Globus pallidus (tissue), 1 donor: ENCODE results near the gene TNFRSF1A.

Experiments
- DNase-seq: peaks from one replicate; pipeline ENCODE4 v3.0.0-alpha.2; 2015; ENCODE audit warnings: low spot score

The TNFRSF1A gene

DNA sequence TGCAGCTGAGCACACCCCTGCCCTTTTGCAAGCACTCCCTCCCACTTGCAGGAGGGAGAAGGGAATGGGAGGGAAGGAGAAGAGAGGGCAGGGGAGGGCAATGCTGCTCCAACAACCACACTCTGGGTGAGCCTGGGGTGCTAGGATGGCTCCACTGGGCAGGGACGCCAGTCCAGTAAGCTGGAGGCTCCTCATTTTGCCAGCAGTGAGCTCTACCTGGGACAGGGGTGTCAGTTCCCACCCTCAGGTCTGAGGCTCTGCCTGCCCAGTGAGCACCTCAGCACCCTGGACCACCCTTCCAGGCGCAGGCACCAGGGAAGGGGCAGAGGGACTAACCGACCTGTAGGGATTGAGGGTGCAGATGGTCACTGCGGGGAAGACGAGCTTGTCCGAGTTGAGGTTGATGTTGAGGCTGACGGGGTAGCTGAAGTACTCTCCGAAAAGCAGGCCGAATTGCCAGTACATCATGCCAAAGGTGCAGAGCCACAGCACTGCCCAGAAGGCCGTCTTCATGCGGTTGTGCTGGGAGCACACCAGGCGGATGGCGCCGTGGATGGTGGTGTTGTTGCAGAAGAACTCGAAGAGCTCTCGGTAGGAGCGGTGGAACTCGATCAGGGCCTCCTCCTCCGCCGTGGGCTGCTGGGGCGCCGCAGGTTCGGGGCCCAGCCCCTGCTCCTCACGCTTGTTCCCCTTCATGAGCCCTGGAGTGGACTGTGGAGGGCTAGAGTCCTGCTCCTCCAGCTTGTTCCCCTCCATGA is 32.3 kb upstream of the TNFRSF1A start:
- DNase-seq: no peak

DNA sequence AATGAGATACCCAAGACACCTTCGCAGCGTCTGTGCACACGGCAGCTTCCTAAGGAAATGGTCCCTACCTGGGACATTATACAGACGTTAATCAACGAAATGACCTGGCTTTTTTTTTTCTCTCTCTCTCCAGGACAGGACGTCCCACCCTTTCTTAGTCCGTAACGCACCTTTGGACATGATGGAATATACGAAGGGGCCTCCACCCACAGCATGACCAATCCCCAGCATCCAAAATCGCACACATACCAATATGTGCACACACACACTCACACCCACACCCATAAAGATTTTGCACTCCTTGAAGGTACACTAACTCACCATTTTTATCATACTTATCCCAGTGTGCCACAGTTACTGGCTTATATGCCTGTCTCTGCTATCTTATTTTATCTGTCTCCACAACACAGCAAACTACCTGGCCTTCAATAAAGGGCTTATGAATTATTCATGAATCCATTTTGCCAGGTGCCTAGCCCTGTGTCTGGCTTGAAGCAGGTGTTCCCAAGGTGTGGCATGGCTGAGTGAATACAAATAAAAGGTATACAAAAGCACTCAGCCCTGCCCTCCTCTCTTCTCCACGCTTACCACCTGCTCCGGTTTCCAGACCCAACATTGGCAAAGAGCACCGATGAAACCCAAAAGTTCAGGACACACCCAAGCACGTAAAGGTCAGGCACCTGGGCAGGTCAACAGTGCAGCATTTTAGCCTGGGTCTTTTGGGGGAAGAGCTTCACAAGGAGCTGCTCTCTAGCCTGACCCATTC is 31.3 kb upstream of the TNFRSF1A start:
- DNase-seq: no peak

DNA sequence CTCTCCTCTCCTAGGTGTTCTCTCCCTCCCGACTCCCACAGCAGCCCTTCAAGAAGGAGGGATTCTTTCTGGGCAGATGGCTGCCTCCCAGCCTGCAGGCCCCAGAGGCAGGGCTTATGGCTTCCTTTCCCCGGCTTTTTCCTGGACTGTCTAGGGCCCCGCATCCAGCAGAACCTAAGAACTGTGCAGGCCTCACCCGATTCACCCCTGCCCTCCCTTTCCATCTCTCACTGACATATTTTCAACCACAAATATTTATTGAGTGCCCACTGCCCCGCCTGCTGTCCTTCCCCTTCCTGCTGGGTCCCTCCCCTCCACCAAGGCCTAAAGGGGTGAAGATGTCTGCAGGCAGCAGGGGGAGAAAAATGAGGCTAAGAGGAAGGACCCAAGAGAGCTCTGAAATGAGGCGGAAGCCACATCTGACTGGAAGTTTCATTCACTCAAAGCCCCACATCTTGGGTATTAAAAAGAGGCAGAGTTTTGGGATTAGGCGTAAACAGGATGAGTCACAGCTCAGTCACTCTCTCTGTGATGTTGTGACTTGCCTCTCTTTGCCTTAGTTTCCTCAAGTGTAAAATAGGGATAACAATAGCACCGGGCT is 30.6 kb upstream of the TNFRSF1A start:
- no peak for DNase-seq

DNA sequence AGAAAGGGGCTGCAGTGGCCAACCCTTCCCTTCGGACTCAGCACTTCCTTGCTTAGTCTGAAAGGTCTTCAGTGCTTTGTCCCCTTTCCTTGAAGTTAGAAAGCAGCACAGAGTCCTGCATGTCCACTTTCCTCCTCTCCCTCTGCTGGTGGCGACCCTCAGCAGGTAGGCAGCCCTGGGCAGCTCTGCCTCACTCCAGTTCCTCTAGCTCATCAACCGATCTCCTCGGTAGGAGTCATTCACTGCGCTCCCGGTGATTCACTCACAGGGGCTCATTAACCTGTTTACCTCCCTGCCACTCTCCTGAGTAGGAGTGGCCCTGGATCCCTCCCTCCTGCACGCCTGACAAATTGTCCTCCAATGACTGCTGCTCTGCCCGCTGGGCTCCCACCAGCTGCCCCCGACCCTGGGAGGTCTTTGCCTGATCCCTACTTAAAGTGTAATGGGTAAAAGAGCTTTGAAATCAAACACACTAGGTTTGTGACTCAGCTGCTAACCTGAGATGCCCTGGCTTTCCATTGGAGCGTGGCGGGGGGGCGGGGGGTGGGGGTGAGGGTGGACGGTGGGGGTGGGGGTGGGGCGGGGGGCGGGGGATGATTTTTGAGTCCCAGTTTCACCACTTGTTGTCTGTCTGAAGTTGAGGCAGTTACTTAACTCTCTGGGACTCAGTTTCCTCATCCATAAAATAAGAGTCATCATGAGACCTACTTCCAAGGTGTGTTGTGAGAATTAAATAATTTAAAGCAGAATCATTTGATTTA is 29.3 kb upstream of the TNFRSF1A start:
- DNase-seq: no peak

DNA sequence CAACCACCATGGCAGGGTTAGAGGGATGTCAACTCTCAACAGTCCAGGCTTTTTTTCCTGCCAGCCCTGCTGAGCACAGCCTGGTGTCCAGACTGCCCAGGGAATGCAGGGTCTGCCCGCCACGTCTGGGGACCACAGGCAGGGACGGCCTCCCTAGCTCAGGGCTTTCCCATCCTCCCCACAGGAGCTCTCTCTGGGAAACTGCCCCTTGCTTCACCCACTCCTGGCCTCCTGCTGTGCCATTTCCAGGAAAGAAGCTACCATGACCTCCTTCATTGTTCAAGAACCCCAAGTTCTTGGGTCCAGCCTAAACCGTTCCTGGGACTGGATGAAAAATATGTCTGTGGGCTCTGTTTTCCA is 28.7 kb upstream of the TNFRSF1A start:
- DNase-seq: no peak

DNA sequence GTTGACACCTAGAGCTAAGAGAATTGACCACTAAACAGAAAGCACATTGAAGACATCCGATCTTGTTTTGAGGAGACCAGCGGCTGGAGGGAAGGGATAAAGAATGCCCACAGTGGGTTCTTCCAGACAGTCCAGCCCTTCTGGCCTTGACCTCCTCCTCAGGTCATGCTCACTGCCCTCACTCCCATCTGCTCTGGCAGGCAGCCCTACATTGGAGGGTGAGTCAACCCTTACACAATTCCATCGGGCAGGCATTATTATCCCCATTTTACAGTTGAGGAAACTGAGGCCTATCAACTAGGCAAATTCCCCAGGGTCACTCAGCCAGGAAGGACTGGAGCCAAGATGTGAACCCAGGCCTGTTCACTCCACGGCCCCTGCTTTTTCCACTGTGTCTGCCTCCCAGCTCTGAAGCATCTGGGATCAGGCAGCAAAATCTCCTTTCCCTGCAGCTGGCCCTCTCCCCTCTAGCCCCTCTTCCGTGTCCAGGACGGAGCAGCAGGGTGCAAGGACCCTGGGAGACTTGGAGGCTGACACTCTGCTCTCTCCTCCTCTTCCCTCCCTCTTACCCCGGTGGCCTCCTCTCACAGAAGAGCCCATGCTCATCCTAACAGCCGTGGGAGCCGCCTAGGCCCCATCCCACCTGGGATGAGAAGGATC is 28.2 kb upstream of the TNFRSF1A start:
- DNase-seq: no peak

DNA sequence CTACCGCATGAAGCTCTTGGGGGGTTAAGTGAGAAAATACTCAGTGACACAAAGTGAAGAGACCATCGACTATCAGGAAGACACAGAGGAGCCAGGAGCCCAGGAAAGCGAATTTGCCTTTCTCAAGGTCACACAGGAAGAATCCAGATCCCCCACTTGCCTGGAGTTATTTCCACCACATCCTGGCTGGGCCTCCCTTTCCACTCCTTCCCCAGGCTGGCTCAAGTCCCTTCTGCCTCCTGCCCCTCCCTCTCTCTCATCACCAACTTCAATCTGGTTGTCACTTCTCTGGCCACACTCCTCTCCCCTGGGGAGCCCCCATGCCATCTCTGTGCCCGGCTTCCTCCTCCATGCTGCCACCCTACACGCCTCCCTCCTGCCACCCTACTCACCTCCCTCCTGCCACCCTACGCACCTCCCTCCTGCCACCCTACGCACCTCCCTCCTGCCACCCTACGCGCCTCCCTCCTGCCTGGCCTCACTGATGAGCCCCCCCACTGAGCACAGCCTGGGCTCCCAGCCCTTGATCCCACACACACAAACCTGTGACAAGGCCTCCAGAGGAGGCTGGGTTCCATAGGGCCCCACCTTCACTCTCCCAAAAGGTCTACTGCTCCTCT is 27.1 kb upstream of the TNFRSF1A start:
- DNase-seq: no peak

DNA sequence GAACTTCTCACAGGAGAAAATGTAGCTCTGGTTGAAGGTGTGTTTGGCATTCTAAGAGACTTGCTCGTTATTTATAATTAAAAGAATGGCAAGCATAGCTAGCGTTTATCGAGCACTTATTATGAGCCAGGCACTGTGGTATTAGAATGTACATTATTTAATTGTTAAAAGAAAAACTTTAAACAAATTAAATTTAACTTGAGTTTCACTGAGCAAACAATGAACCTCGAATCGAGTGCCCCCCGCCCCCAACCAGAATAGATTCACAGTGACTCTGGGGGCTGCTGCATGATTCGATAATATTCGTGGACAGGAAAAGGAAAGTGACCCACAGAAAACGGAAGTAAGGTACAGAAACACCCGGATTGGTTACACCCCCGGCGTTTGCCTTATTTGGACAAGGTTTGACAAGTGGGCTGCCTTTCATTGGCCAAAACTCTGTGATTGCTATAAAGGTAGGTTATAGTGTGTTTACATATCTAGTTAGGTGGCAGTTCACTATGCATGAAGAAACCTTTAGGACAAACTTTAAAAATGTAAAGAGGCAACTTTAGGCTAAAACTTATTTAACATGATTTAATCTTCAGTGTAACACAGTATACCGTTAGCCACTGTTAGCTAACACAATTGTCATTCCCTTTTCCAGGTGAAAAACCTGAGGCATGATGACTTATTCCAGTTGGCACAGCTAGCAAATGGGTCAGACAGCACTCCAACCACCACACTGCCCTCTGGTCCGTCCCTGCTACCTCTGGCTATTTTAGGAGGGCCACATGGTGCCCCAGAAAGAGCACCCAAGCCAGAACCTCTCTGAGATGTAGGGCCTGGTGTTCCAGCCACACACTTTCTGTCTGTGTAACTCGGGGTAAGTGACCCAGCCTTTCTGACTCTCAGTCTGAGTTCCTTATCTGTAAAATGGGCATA is 26.4 kb upstream of the TNFRSF1A start:
- DNase-seq: no peak

DNA sequence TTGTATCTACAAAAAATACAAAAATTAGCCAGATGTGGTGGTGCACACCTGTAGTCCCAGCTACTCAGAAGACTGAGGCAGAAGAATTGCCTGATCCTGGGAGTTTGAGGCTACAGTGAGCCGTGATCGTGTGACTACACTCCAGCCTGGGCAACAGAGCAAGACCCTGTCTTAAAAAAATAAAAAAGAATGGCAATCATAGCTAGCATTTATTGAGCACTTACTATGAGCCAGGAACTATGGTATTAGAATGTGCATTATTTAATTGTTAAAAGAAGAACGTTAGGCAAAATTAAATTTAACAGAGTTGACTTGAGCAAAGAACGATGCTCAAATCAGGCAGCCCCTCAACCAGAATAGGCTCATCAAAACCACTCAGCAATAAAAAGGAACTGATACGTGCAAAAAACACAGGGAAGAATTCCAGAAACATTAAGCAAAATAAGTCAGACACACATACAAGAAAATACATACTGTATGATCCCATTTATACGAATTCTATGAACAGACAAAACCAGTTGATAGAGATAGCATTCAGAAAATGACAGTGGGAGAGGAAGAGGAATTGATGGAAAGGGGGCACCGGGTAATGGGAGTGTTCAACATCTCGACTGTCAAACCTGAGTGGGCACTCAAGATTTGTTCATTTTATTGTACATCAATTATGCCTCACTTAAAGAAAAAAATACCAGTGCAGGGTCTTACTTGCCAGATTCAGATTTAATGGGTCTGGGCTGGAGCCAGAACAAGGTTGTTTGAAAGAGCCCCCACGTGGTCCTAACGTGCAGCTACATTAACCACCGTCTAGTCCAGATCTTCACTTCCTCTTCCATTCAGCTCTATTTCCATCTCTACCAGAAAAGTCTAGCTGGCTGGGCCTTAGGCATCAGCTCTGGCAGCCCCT is 25.4 kb upstream of the TNFRSF1A start:
- peak; percentile 53 for DNase-seq

DNA sequence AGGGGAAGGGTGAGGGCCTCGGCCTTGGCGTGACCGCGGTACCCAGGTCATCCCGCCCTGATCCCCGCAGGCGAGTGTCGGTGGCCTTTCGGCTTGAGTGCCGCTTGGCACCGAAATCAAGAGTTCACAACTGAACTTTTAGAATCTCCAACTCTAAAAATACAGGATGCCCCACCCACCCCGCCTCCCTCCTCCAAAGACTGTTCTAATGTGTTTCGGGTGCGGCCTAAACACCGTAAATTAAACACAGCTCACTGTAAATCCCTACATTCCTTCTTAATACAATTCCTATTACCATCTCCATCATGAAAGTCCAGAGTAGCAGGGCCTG is 22.1 kb upstream of the TNFRSF1A start:
- no peak for DNase-seq

DNA sequence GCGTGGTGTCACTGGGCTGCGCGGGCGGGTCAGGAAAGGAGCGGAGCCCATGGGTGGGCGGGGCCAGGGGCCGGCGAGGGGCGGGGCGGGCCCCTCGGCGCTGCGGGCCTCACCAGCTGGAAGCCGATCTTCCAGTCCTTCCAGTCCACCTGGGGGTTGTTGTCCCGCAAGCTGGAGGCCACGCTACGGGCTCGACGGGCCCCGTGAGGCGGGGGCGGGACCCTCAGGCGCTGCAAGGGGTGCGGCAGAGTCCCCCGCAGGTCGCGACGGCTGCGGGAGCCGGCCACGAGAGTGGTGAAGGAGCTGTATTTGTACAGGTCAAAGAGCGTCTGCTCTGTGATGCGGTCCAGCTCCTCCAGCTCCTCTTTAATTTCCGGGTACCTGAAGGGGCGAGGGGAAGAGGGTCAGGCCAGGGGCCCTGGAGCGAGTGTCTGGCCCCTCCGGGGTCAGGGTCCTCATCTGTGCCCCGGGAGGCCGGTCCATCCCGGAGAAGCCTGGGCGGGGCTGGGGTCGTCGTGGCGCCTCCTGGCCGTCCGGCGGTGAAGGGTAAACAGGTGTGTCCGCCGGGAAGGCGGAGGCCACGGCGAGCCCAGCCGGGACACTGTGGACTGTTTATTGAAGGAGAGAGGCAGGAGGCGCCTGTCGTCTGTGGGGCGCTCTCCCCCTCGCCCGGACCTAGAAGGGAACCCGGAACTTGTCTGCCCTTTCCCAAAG is 21.6 kb upstream of the TNFRSF1A start:
- no peak for DNase-seq

DNA sequence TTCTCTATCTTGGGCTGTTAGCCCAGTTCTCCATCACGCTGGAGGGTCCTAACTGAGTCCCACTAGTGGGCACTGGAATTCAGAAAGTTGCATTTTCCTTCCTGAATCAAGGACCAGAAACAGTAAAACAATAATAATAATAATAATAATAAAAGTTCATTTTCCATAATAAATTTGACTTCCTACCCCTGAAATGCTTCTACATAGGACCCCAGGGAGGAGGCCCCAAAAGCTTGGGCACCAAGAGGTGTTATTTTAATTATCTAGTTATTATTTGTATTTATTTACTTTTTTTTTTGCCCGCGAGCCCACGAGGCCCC is 21.1 kb upstream of the TNFRSF1A start:
- no peak for DNase-seq

DNA sequence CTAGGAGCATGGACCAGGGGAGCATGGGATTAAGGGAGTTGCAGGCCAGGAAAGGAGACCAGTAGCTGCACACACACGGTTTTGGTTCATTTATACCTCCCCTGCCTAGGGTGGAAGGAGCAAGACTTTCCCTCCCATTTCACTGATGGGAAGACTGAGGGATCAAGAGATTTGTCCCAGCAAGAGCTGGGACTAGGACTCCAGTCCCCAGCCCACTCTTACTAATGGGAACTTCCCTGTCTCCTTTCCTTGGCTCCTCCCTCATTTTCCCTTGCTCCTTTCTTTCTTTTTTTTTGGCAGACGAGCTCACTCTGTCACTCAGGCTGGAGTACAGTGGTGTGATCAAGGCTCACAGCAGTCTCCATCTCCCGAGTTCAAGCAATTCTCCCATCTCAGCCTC is 20.5 kb upstream of the TNFRSF1A start:
- DNase-seq: no peak

DNA sequence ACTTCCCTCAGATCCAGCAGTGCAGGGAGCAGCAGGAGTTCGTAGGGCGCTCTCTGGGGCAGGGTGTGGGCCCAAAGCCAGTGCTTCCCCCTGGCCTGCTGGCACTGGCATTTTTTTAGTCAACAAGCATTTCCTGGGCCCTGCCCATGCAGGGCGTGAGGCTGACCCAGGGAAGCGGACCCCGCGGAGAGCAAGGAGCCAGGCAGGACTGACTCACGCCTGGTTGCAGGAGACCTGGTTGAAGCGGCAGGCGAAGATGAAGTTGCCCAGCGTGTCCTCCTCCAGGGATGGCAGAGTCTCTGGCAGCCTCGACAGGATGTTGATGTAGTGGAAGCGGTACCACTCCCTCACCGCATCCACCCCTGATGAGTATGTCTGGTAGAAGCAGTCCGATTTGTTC is 20.0 kb upstream of the TNFRSF1A start:
- DNase-seq: no peak

DNA sequence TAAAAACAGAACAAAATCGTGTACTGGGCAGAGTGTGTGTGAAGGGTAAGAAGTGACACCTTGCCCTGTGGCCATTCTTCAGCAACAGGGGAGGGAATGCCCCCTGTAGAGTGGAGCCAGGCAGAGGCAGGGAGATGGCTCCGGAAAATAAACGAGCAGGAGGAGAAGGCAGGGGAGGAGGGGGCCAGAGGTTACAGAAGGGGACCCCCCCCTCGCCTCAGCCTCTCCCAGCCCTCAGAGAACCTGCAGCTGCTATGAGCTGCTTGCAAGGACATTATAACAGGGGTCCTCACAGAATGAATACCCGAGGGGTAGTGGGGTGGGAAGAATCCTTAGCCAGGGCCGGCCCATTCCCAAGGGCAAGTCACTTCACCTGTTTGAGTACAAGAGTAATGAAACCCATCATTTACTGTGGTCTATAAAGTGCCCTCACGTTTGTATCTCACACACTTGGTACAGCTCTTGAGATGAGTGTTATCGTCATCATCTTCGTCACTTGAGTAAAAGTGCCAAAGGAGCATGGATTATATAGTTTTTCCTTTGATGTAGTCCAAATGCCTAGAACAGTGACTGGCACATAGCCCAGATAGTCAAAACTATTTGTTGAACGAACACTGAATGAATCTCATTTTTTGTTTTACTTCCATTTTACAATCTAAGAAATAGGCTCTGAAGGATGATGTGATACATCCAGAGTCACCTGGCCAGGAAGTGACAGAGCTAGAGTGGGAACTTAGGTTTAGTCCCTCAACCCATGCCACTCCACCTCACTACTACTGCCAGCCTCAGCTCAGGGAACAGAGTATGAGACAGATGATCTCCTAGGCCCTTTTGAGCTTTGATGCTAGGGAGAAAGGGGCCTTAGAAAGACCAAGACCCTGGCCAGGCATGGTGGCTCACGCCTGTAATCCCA is 19.0 kb upstream of the TNFRSF1A start:
- DNase-seq: no peak

DNA sequence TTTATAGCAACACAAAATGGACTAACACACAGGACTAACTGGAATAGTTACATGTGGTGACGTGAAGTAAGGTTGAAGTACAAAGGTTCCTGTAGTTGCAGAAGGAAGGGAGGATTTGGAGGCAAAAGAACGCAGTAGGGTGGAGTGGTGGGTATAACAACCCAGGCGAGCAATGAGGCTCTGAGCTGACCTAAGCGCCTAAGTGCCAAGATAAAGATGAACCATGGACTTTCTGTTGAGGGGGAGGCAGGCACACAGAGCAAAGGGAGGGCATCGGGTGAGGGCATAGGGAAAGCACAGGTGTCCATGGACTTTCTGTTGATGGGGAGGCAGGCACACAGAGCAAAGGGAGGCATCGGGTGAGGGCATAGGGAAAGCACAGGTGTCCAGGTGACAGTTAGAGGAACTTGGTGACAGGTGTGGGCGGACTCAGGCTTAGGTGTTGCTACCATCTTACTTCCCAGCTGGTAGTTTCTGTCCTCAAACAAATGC is 18.2 kb upstream of the TNFRSF1A start:
- no peak for DNase-seq

DNA sequence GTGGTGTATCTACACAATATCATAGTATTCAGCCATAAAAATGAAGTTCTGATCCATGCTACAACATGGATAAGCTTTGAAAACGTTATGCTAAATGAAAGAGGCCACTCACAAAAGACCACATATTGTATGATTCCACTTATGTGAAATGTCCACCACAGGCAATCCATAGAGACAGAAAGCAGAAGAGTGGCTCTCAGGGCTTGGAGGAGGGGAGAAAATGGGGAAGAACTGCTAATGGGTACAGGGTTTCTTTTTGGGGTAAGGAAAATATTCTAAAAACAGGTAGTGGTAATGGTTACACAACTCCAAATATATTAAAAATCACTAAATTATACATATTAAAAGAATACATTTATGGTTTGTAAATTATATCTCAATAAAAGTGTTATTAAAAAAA is 17.0 kb upstream of the TNFRSF1A start:
- no peak for DNase-seq

DNA sequence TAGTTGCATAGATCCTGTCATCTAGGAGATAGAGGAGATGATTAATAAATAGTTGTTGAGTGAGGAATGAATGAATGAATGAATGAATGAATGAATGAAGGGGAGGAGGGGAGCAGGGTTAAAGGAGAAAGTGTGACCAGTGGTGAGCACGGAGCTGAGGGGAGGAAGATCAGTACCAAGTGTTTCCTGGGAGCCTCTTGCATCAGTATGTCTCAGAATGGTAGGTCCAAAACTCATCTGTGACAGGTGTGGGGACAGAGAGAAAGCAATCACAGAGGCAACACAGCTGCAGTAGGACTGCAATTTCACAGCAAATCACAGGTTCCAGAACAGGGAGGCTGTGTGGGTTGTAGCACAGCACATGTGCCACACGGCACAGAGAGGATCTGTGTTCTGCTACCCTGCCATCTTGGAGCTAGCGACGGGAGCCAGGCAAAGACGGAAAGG is 14.5 kb upstream of the TNFRSF1A start:
- DNase-seq: no peak
